Measurements from ENCODE around the gene FBXO31.
"Not testable (repeated sequence)": the region's sequence is repeated elsewhere in the genome, so short reads cannot be mapped to it uniquely, and the experiment has no call there.

FBXO31 gene

DNA sequence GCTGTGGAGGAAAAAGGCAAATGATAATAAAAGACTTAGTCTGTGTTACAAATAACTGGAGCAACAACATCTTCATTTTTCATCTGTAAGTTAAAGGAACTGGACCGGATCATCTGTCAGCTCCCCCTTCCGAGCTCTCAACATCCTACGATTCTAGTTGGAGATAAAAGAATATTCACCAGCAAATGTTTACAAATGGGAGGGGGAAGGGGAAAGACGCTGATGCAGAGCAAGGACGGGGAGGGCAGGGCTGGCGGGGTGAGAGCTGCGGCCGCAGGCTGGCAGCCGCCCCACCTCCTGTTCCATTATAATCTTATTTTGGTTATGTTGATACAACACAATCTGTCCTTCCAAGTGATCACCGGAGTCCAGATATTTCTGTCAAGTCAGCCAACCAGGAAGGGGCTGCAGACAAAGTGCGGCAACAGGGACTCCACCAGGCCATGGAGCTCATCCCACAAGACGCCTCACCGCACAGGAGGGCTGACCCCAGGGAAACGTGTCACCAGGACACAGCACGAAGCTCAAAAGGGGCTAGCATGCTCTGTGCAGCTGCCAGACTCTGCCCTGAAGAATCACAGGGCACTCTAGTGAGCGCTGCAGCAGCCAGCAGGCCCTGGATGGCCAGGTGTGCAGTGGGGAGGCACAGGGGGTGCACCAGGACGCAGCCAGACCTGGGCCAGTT is 19.7 kb downstream of the FBXO31 start:
- Histone ChIP-seq H3K27ac (ENCODE audit: low read length) (no peak overlapping the region), H3K9me3 (ENCODE audit: insufficient read depth, low read length) (no peaks in the 10 kb centered on the region), H3K4me1 (ENCODE audit: low read length) (peaks cover 10% of the 10 kb centered on the region), H3K9ac (ENCODE audit: low read length) (no peak overlapping the region), H3K4me3 (ENCODE audit: low read length) (no peak overlapping the region), H2AFZ (ENCODE audit: low read depth, low read length) (no peak overlapping the region), H3K79me2 (ENCODE audit: low read length) (peaks cover 24% of the 10 kb centered on the region), H3K27me3 (ENCODE audit: low read depth, low read length) (no peaks in the 10 kb centered on the region), H3K36me3 (replicated peaks; ENCODE audit: low read depth, low read length) (peaks cover 10% of the 10 kb centered on the region), H4K20me1 (ENCODE audit: insufficient read depth, low read length) (peaks cover 44% of the 10 kb centered on the region), H3K4me2 (ENCODE audit: low read length) (no peak overlapping the region)
- TF ChIP-seq EZH2phosphoT487 (IDR thresholded peaks at IDR 0.05; ENCODE audit: low read depth), result no peak
- TF ChIP-seq, protein P1, sequence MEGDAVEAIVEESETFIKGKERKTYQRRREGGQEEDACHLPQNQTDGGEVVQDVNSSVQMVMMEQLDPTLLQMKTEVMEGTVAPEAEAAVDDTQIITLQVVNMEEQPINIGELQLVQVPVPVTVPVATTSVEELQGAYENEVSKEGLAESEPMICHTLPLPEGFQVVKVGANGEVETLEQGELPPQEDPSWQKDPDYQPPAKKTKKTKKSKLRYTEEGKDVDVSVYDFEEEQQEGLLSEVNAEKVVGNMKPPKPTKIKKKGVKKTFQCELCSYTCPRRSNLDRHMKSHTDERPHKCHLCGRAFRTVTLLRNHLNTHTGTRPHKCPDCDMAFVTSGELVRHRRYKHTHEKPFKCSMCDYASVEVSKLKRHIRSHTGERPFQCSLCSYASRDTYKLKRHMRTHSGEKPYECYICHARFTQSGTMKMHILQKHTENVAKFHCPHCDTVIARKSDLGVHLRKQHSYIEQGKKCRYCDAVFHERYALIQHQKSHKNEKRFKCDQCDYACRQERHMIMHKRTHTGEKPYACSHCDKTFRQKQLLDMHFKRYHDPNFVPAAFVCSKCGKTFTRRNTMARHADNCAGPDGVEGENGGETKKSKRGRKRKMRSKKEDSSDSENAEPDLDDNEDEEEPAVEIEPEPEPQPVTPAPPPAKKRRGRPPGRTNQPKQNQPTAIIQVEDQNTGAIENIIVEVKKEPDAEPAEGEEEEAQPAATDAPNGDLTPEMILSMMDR (IDR thresholded peaks at IDR 0.05; ENCODE audit: low read depth, low read length), result no peak

DNA sequence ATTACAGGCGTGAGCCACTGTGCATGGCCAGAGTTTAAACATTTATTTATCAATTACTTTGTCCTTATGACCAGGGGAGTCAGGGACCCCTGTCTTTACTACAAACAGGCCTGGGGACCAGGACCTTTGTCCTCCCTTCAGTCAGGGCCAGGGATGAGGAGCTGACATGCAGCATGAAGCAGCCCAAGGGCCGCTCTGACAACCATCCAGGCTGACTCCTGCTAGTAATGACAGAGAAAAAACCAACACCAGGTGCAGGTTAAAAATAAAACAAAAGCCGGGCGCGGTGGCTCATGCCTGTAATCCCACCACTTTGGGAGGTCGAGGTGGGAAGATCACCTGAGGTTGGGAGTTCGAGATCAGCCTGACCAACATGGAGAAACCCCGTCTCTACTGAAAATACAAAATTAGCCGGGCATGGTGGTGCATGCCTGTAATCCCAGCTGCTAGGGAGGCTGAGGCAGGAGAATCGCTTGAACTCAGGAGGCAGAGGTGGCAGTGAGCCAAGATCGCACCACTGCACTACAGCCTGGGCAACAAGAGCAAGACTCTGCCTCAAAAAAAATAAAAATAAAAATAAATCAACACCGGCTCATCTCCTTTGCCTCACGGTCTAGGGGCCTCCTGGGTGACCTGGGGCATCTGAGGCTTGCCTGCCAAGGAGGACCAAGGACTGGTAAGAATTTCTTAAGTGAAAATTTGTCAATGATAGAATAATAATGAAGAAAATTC is 20.6 kb downstream of the FBXO31 start:
- H3K4me3 ChIP-seq (ENCODE audit: low read length); H3K27me3 ChIP-seq (ENCODE audit: low read depth, low read length); H3K4me1 ChIP-seq (ENCODE audit: low read length); H3K4me2 ChIP-seq (ENCODE audit: low read length); H3K27ac ChIP-seq (ENCODE audit: low read length); H3K9me3 ChIP-seq (ENCODE audit: insufficient read depth, low read length); H3K9ac ChIP-seq (ENCODE audit: low read length); H2AFZ ChIP-seq (ENCODE audit: low read depth, low read length); H3K36me3 ChIP-seq (replicated peaks; ENCODE audit: low read depth, low read length): not testable (repeated sequence)
- H3K79me2 ChIP-seq (ENCODE audit: low read length), result peaks cover 23% of the 10 kb centered on the region
- H4K20me1 ChIP-seq (ENCODE audit: insufficient read depth, low read length), result peaks cover 36% of the 10 kb centered on the region

DNA sequence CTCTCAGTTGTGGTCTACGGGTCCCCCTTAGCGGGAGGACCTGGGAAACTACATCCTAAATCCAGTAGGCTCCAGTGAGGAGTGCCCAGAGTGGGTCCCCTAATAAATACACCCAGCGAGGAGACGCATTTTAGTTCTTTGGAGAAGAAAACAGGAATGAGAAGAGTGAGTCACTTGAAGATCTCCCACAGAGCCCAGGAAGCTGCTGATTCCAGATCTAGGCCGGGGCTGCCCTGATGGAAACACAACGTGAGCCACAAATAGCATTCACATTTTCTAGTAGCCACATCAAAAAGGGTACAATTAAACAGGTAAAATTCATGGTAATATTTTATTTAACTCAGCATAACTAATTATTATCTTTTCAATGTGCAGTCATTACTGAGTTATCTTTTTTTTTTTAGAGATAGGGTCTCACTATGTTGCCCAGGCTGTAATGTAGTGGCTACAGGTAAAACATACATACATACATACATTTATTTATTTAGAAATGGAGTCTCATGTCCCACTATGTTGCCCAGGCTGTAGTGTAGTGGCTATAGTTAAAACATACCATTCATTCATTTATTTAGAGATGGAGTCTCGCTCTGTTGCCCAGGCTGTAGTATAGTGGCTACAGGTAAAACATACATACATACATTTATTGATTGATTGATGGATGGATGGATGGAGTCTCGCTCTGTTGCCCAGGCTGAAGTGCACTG is 21.5 kb downstream of the FBXO31 start:
- Histone ChIP-seq H3K79me2 (ENCODE audit: low read length) (peaks cover 14% of the 10 kb centered on the region), H3K9me3 (ENCODE audit: insufficient read depth, low read length) (no peaks in the 10 kb centered on the region), H3K36me3 (replicated peaks; ENCODE audit: low read depth, low read length) (peaks cover 4% of the 10 kb centered on the region), H3K4me1 (ENCODE audit: low read length) (no peaks in the 10 kb centered on the region), H3K4me3 (ENCODE audit: low read length) (no peak overlapping the region), H3K4me2 (ENCODE audit: low read length) (no peak overlapping the region), H4K20me1 (ENCODE audit: insufficient read depth, low read length) (peaks cover 27% of the 10 kb centered on the region), H3K9ac (ENCODE audit: low read length) (no peak overlapping the region), H3K27me3 (ENCODE audit: low read depth, low read length) (no peaks in the 10 kb centered on the region), H2AFZ (ENCODE audit: low read depth, low read length) (no peak overlapping the region), H3K27ac (ENCODE audit: low read length) (no peak overlapping the region)
- no peak for TF ChIP-seq EZH2phosphoT487 (IDR thresholded peaks at IDR 0.05; ENCODE audit: low read depth)
- TF ChIP-seq, protein P1 (IDR thresholded peaks at IDR 0.05; ENCODE audit: low read depth, low read length), result no peak

DNA sequence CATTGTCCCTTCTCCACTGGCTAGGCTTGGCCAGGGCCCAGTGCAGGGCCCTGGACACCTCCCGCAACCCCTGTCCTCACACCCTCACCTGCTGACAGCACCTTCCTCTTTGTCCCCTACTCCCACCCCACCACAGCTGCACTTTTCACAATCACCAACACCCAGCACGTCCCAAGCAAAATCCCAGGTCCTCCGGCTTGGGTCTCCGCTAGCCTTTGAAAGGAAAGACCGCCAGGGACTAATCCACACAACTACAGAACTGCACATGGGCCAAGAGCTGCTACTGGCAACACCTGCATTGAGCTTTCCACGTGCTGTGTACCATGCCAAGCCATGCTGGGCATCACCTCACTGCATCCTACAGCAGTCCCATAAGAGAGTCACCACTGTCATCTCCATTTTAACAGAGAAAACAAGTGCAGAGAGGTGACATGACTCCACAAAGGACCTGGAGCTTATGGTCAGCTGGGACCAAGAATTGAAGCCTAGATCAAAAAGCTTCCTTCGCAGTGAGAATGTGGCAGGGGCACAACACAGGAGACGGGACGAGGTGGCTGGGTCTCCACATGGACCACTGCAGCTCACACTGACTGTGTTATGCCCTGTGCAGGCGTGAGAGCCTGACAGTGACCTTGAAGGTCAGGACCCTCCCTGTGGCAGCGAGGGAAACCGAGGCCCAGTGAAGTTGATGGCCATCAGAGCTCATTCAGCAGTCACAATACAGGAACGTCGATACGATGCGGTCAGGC is 22.5 kb downstream of the FBXO31 start:
- Histone ChIP-seq H3K9ac (ENCODE audit: low read length) (no peak overlapping the region), H3K79me2 (ENCODE audit: low read length) (peaks cover 6% of the 10 kb centered on the region), H3K4me3 (ENCODE audit: low read length) (no peak overlapping the region), H3K36me3 (replicated peaks; ENCODE audit: low read depth, low read length) (peaks cover 3% of the 10 kb centered on the region), H4K20me1 (ENCODE audit: insufficient read depth, low read length) (peaks cover 17% of the 10 kb centered on the region), H3K27ac (ENCODE audit: low read length) (no peak overlapping the region), H3K9me3 (ENCODE audit: insufficient read depth, low read length) (no peaks in the 10 kb centered on the region), H2AFZ (ENCODE audit: low read depth, low read length) (no peak overlapping the region), H3K4me1 (ENCODE audit: low read length) (no peaks in the 10 kb centered on the region), H3K27me3 (ENCODE audit: low read depth, low read length) (no peaks in the 10 kb centered on the region), H3K4me2 (ENCODE audit: low read length) (no peak overlapping the region)
- no peak for TF ChIP-seq EZH2phosphoT487 (IDR thresholded peaks at IDR 0.05; ENCODE audit: low read depth)
- TF ChIP-seq, protein P1 (IDR thresholded peaks at IDR 0.05; ENCODE audit: low read depth, low read length), result no peak
